Suppressor macrophage treated with lipopolysaccharide for 1 hour (primary cell): ENCODE data around the gene ACYP2.
"Not testable (repeated sequence)": the region's sequence is repeated elsewhere in the genome, so short reads cannot be mapped to it uniquely, and the experiment has no call there.

Experiments used
- DNase-seq, 3 donors: peaks; one replicate each; pipeline ENCODE4 v3.0.0-alpha.2; 2020 to 2022

The ACYP2 gene

GRCh38 chr2:54274781-54275242 is 159.4 kb downstream of the ACYP2 start:
- no peak for DNase-seq

DNA sequence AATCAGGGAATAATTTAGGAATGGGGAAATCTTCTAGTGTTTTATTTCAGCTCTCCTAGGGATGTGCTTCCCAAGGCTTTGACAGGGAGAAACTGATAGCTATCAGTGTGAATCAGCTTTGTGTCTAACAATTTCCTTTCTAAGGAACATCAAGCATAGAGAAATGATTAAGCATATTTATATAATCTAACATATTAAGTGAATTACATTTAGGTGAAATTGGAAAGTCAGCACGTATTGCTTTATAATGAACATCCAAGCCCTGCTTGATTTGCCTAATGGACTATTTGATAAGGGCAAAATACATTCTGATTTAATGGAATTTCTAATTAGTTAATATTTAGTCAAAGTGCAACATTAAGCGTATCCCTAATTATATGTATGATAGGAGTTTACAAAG is 160.1 kb downstream of the ACYP2 start:
- no peak for DNase-seq

- no peak for DNase-seq
These were observed 164.0 kb downstream of the ACYP2 start for GRCh38 chr2:54279385-54279784.

DNA sequence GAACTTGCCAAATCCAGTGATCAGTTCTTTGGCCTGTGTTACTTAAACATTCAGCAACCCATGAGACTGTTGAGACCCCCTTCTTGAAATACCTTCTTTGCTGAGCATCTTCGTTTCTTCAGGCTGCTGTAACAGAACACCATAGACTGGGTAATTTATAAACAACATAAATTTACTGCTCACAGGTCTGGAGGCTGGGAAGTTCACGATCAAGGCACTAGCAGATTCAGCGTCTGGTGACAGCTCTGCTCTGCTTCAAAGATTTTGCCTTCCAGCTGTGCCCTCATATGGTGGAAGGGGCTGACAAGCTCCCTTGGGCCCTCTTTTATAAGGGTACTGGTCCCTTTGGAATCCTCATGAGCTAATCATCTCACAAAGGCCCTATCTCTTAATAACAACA is 169.4 kb downstream of the ACYP2 start:
- no peak for DNase-seq

DNA sequence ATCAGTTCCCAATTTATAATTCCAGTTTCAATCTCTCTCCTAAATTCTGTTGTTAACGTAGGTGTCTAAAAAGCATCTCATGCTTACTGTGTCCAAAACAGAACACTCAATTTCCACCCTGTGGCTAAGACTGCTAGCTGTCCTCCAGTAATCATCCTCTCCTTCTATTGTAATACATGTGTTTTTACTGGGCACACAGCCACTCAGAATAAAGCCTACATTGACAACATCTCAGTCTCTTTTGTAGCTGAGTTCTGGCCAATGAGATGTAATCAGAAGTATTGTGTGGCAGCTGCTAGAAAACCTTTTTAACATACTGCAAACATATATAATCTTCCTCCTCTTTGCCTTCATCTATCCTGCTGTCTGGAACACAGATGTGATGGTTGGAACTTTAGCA is 170.0 kb downstream of the ACYP2 start:
- no peak for DNase-seq

DNA sequence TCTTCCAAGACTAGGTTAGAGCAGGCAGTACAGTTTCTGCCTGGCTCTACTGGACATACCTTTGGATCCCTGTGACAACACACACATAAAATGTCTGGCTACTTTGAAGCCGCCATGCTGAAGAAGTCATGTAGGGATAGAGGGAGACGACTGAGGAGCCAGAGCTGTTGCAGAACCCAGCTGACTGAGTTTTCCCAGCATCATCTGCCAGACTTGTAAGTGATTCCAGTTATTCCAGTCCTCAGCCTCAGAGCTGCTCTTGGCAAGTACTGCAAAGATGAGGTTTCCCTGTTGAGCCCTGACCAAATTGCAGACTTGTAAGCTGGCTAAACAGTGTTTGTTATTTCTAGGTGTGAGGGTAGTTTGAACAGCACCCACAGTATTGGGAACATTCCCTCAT is 172.1 kb downstream of the ACYP2 start:
- DNase-seq: no peak

- DNase-seq: no peak
These were observed 174.5 kb downstream of the ACYP2 start for GRCh38 chr2:54289917-54290316.

GRCh38 chr2:54290356-54291025 is 175.1 kb downstream of the ACYP2 start:
- no peak for DNase-seq

GRCh38 chr2:54294665-54295064 is 179.2 kb downstream of the ACYP2 start:
- not testable (repeated sequence) for DNase-seq

DNA sequence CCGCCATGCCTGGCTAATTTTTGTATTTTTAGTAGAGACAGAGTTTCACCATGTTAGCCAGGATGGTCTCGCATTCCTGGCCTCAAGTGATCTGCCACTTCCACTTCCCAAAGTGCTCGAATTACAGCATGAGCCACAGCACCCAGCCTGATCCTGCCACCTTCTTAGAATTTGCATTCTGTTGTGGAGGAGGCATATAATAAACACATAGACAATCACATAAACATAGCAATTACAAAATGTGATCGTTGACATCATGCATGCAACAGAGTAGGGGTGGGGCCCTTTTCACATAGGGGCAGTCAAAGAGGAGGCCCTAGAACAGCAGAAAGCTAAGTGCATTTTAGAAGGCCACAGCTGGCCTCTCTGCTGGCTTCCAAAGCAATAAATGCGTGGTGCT is 180.5 kb downstream of the ACYP2 start:
- DNase-seq: no peak

- DNase-seq: no peak
These were observed 183.1 kb downstream of the ACYP2 start for GRCh38 chr2:54298514-54298913.

GRCh38 chr2:54303631-54304030 is 188.2 kb downstream of the ACYP2 start:
- DNase-seq: no peak

DNA sequence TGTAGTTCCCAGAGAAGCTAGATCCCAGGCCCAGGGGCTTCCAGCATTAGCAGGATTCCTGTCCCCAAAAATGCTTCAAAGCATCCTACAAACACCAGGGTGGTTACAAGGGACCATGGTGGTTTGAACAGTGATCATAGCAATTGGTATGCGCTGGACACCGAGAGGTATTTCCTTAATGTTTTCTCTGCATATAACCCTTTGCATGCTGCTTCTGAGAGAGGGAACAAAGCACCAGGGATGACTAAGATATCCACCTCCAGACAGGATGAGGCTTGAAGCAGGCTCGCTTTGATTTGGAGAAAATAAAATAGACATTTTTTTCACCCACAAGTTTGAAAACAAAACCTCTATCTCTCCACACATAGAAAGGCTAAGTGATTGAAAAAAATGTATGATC is 191.1 kb downstream of the ACYP2 start:
- DNase-seq: no peak

DNA sequence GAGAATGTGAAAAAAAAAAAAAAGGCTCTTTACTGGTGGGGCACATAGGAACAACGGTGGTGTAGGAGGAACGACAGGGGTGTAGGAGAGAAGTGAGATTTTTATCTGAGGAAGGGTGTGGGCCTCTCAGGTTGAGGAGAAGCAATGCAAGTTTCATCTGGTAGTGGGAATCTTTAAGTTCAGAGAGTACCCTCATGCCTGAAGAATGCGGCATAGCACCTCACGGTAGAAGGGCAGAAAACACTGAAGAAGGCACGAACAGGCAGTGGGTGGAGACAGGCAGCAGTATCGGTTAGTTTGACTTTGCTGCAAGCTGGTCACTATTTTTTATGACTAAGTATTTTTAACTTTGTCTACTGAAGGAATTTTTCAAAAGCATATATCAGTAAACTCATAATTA is 192.8 kb downstream of the ACYP2 start:
- DNase-seq: no peak

- no peak for DNase-seq
These were observed 193.4 kb downstream of the ACYP2 start for GRCh38 chr2:54308782-54309181.

DNA sequence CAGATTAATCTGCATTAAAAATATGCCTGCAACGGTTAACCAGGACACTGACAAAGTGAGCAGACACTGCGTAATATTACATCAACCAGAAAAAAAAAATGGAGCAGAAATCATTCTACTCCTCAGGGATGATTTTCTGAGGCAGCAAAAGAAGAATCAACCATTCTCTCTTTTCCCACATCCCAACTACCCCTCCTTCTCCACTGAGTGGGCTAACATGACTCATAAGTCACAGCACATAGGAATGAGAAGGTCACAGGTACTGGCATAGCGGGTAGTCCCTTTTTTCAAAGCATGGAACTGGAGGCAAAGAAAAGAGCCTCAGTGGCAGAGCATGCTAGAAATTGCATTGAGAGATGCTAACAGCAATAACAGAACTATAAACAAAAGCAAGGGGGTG is 194.9 kb downstream of the ACYP2 start:
- no peak for DNase-seq

- DNase-seq: no peak
These were observed 195.5 kb downstream of the ACYP2 start for GRCh38 chr2:54310961-54311360.

DNA sequence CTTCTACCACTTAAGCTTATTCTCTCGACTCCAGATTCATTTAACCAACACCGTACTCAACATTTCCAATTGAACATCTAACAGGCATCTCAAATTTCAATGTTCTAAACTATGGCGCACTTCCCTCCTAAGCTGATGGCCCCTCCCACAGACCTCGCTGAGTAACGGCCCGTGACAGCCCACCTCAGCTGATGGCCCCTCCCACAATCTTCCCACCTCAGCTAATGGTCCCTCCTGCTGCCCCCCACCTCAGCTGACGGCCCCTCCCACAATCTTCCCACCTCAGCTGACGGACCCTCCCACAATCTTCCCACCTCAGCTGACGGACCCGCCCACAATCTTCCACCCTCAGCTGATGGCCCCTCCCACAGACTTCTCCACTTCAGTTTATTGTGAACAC is 197.7 kb downstream of the ACYP2 start:
- DNase-seq: no peak

GRCh38 chr2:54317973-54318372 is 202.6 kb downstream of the ACYP2 start:
- DNase-seq: no peak

GRCh38 chr2:54318821-54319220 is 203.4 kb downstream of the ACYP2 start:
- no peak for DNase-seq

GRCh38 chr2:54321047-54321446 is 205.6 kb downstream of the ACYP2 start:
- DNase-seq: no peak

GRCh38 chr2:54324517-54324916 is 209.1 kb downstream of the ACYP2 start:
- not testable (repeated sequence) for DNase-seq

DNA sequence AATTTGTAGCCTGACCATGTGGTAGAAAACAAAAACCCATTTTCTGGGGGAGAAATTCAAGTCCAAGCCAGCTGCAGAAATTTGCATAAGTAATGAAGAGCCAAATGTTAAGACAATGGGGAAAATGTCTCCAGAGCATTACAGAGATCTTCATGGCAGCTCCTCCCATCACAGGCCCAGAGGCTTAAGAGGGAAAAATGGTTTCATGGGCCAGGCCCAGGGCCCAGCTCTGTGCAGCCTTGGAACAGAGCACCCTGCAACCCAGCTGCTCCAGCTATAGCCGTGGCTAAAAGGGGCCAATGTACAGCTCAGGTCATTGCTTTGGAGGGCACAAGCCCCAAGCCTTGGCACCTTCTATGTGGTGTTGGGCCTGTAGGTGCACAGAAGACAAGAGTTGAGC is 209.7 kb downstream of the ACYP2 start:
- no peak for DNase-seq

DNA sequence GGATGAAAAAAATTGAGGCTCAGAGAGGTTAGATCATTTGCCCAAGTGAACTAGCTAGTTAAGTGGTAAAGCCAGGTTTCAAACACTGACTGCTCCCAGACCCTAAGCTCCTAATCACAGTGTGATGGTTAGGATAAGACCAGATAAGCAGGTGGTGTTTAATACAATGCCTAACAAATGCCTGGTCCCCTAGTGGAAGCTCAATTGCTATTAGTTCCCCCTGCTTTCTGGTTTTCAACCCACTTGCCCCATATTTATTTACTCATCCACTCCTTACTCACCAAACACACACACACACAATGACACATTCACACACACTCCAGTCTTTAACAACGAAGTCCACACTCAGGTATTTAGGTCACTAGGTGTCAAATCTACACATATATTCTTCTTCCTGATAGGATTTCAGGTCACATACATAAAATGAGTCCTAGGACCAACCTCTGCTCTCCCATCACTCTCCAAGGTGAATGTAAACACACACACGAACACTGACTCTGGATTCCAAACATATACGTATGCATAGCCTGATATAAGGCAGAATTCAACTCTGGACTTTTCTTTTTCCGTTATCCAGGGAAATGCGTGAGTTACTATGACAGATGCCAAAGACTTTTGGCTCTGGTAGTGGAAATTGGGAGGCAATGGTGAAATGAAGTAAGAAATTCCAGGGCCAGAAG is 214.2 kb downstream of the ACYP2 start:
- DNase-seq: no peak
